PC-9 (cell line): ENCODE results near the gene C12orf60. TPM values are rescaled to one million over a fixed set of nuclear protein-coding genes. Genes with fewer than 3 reads are reported as not detected.
A peak's percentile ranks its signal among the peaks of the same experiment; 100 is the strongest.

Source experiments
- BruUV-seq: library from RNA; stranded (reverse); fragments of 400-500 nt; replicated peaks from 2 replicates; lab custom pipeline; 2021; lab: Mats Ljungman, UMichigan
- CTCF ChIA-PET: fragments of 300-600 bp; sonication (Branson Sonifier 250); formaldehyde crosslinking; loops from one replicate; lab custom pipeline; 2022; ENCODE audit warnings: antibody characterized with exemption; lab: Charles Lee
- POLR2A ChIA-PET: fragments of 300-600 bp; sonication (Branson Sonifier 250); formaldehyde crosslinking; loops from one replicate; lab custom pipeline; 2022; ENCODE audit warnings: antibody characterized with exemption; ENCODE audit not compliant: unreplicated experiment; lab: Charles Lee
- DNase-seq, 2 experiments: peaks; one replicate each; pipeline versions ENCODE4 v3.0.0 to v3.0.0-alpha.2; 2015 to 2022; ENCODE audit warnings: mixed read lengths in 1 of 2
- H2AFZ ChIP-seq: fragments of 200-600 bp; sonication (generic); 2 replicates; pipeline ENCODE4 v1.8.1; 2017; ENCODE audit warnings: antibody characterized with exemption
- H3F3A ChIP-seq: fragments of 200-600 bp; sonication (generic); 2 replicates; pipeline ENCODE4 v1.8.1; 2017; ENCODE audit warnings: antibody characterized with exemption, mild to moderate bottlenecking, low read depth; ENCODE audit not compliant: insufficient read depth
- H3K27ac ChIP-seq: fragments of 200-600 bp; sonication (generic); 2 replicates; pipeline ENCODE4 v1.6.1; 2016; ENCODE audit warnings: mixed run types
- H3K27me3 ChIP-seq: fragments of 200-600 bp; sonication (generic); 2 replicates; pipeline ENCODE4 v1.6.1; 2016; ENCODE audit warnings: low read depth, mixed run types; ENCODE audit not compliant: insufficient read depth
- H3K36me3 ChIP-seq: fragments of 200-600 bp; sonication (generic); 2 replicates; pipeline ENCODE4 v1.6.1; 2016; ENCODE audit warnings: low read depth, mixed run types
- H3K4me1 ChIP-seq: fragments of 200-600 bp; sonication (generic); replicated peaks from 2 replicates; pipeline ENCODE4 v1.6.1; 2016; ENCODE audit warnings: mixed run types; ENCODE audit not compliant: insufficient read depth
- H3K4me2 ChIP-seq: fragments of 200-600 bp; sonication (generic); 2 replicates; pipeline ENCODE4 v1.6.1; 2017; ENCODE audit warnings: mixed run types
- H3K4me3 ChIP-seq: fragments of 200-600 bp; sonication (generic); 2 replicates; pipeline ENCODE4 v1.6.1; 2016; ENCODE audit warnings: mixed run types
- H3K79me2 ChIP-seq: fragments of 200-600 bp; sonication (generic); 2 replicates; pipeline ENCODE4 v1.6.1; 2017; ENCODE audit warnings: low read depth, mixed run types
- H3K9me2 ChIP-seq: fragments of 200-600 bp; sonication (generic); 2 replicates; pipeline ENCODE4 v1.8.1; 2017; ENCODE audit warnings: mild to moderate bottlenecking; ENCODE audit not compliant: insufficient read depth
- H3K9me3 ChIP-seq: fragments of 200-600 bp; sonication (generic); 2 replicates; pipeline ENCODE4 v1.8.1; 2016; ENCODE audit warnings: low read depth; ENCODE audit not compliant: insufficient read depth
- H4K20me1 ChIP-seq: fragments of 200-600 bp; sonication (generic); 2 replicates; pipeline ENCODE4 v1.8.1; 2017; ENCODE audit not compliant: insufficient read depth
- CTCF ChIP-seq: fragments of 200-600 bp; sonication (generic); conservative IDR thresholded peaks from 2 replicates; pipeline ENCODE4 v1.6.1; 2017; ENCODE audit warnings: mixed run types, antibody characterized with exemption, mild to moderate bottlenecking, moderate library complexity
- EZH2 ChIP-seq: fragments of 200-600 bp; sonication (generic); IDR thresholded peaks from 2 replicates; pipeline ENCODE4 v1.8.0; 2017; ENCODE audit warnings: antibody characterized with exemption, low read depth
- intact Hi-C: fragments of 100-400 bp; cut with micrococcal nuclease; formaldehyde crosslinking; loops from one replicate; pipeline ENCODE4 v1.10.0; 2022; ENCODE audit not compliant: unreplicated experiment
- total RNA-seq: library from RNA; stranded (reverse); gene quantifications from 2 replicates; pipeline ENCODE4 v1.2.3, GENCODE V29; 2021

C12orf60 gene
- total RNA-seq, 1 experiment from 2014 or later: 4.0 TPM

GRCh38 chr12:14839262-14839661 is 35.8 kb downstream of the C12orf60 start:
- intact Hi-C loops: no loop called here
- Histone ChIP-seq H3K4me3 (no peak overlapping the region), H3K4me2 (no peak overlapping the region), H3K9me3 (peaks cover 6% of the 10 kb centered on the region; the same call in 1 of the 2 replicates), H4K20me1 (no peaks in the 10 kb centered on the region), H3K79me2 (no peaks in the 10 kb centered on the region), H3K36me3 (no peaks in the 10 kb centered on the region), H3K9me2 (no peaks in the 10 kb centered on the region; the same call in 1 of the 2 replicates), H3K4me1 (peaks cover 54% of the 10 kb centered on the region), H2AFZ (no peak overlapping the region), H3F3A (peaks cover 37% of the 10 kb centered on the region), H3K27me3 (no peaks in the 10 kb centered on the region), H3K27ac (no peak overlapping the region)
- no peak for DNase-seq
- no peak for TF ChIP-seq EZH2
- TF ChIP-seq CTCF: no peak
- BruUV-seq: no TSS peak
- POLR2A ChIA-PET: no interaction called here
- CTCF ChIA-PET: no interaction called here

- H3K36me3 ChIP-seq: no peaks in the 10 kb centered on the region
- no peak for DNase-seq
- ChIA-PET CTCF (no interaction called here), POLR2A (no interaction called here)
- no peak overlapping the region for H2AFZ ChIP-seq
- peaks cover 6% of the 10 kb centered on the region; the same call in 1 of the 2 replicates for H3K9me3 ChIP-seq
- no peak overlapping the region for H3K4me3 ChIP-seq
- H3K4me1 ChIP-seq: peaks cover 48% of the 10 kb centered on the region
- H4K20me1 ChIP-seq: no peaks in the 10 kb centered on the region
- H3K79me2 ChIP-seq: no peaks in the 10 kb centered on the region
- peaks cover 29% of the 10 kb centered on the region for H3F3A ChIP-seq
- BruUV-seq: no TSS peak
- no peak for TF ChIP-seq CTCF
- no peak for TF ChIP-seq EZH2
- no peak overlapping the region for H3K4me2 ChIP-seq
- H3K9me2 ChIP-seq: no peaks in the 10 kb centered on the region
- no peaks in the 10 kb centered on the region for H3K27me3 ChIP-seq
- intact Hi-C loops: loop anchor here (1.0 to 10.0 kb wide), 3 partner anchors 63 to 606 kb away; no protein-coding TSS in a partner anchor
- H3K27ac ChIP-seq: no peak overlapping the region
Measured at GRCh38 chr12:14840616-14841015, 37.1 kb downstream of the C12orf60 start.

- no peaks in the 10 kb centered on the region for H3K27me3 ChIP-seq
- H3F3A ChIP-seq: peaks cover 18% of the 10 kb centered on the region
- CTCF ChIA-PET: no interaction called here
- H3K79me2 ChIP-seq: no peaks in the 10 kb centered on the region
- no peaks in the 10 kb centered on the region for H4K20me1 ChIP-seq
- DNase-seq: peak; percentile 70
- H3K36me3 ChIP-seq: no peaks in the 10 kb centered on the region
- BruUV-seq: no TSS peak
- peak overlapping the region; percentile 24; the same call in 1 of the 2 replicates for H2AFZ ChIP-seq
- TF ChIP-seq EZH2 (no peak), CTCF (no peak)
- peak overlapping the region; percentile 18; the same call in 1 of the 2 replicates for H3K4me2 ChIP-seq
- peaks cover 6% of the 10 kb centered on the region; the same call in 1 of the 2 replicates for H3K9me3 ChIP-seq
- no peaks in the 10 kb centered on the region for H3K9me2 ChIP-seq
- H3K27ac ChIP-seq: peak overlapping the region; percentile 55
- intact Hi-C loops: loop anchor here (1.0 to 10.0 kb wide), 3 partner anchors 64 to 607 kb away; no protein-coding TSS in a partner anchor
- 0 out of 2 replicates have a peak overlapping the region, but pooled peaks have one; percentile 2 for H3K4me3 ChIP-seq
- POLR2A ChIA-PET: interaction anchor here (0.9 kb wide), 1 partner anchor 38 kb away, joined by 7 read pairs; the partner anchor contains the start of genes C12orf60 and WBP11
- peaks cover 48% of the 10 kb centered on the region for H3K4me1 ChIP-seq
Measured at GRCh38 chr12:14841761-14842160, 38.3 kb downstream of the C12orf60 start.
